H1 (cell line): ENCODE measurements around the gene ANKRD40. TPM values are rescaled to one million over a fixed set of nuclear protein-coding genes. Genes with fewer than 3 reads are reported as not detected.

ENCODE experiments used
- CTCF ChIA-PET: fragments of 300-600 bp; sonication (Branson Sonifier 250); formaldehyde crosslinking; loops from one replicate; lab custom pipeline; 2021; ENCODE audit not compliant: partially characterized antibody; lab: Charles Lee
- POLR2A ChIA-PET: fragments of 300-600 bp; sonication (Branson Sonifier 250); formaldehyde crosslinking; loops from one replicate; lab custom pipeline; 2021; ENCODE audit warnings: inconsistent platforms; ENCODE audit not compliant: partially characterized antibody; lab: Charles Lee
- DNase-seq, 2 experiments: peaks; one replicate each; pipeline versions ENCODE4 v3.0.0 to v3.0.0-alpha.2; 2010 to 2022; ENCODE audit warnings: low spot score in 2 of 2, low read depth in 1 of 2, mixed read lengths in 1 of 2
- FAIRE-seq: peaks from 2 replicates; lab custom pipeline; 2011; peaks lifted over from hg19 to GRCh38; lab: Jason Lieb, UNC
- H2AFZ ChIP-seq: 2 replicates; pipeline ENCODE4 v1.8.1; 2012; ENCODE audit warnings: low read length, inconsistent platforms
- H2AK5ac ChIP-seq: 2 replicates; pipeline ENCODE4 v1.6.1; 2013; ENCODE audit warnings: low read depth, low read length
- H2BK120ac ChIP-seq: replicated peaks from 2 replicates; pipeline ENCODE3; 2013; ENCODE audit warnings: low read depth, low read length, inconsistent platforms
- H2BK12ac ChIP-seq: 2 replicates; pipeline ENCODE4 v1.6.1; 2013; ENCODE audit warnings: low read depth, low read length
- H2BK15ac ChIP-seq: 2 replicates; pipeline ENCODE4 v1.6.1; 2013; ENCODE audit warnings: low read length
- H2BK20ac ChIP-seq: 2 replicates; pipeline ENCODE4 v1.6.1; 2013; ENCODE audit warnings: low read length
- H2BK5ac ChIP-seq: 2 replicates; pipeline ENCODE4 v1.6.1; 2013; ENCODE audit warnings: low read depth, low read length
- H3K14ac ChIP-seq: 2 replicates; pipeline ENCODE4 v1.6.1; 2013; ENCODE audit warnings: inconsistent platforms; ENCODE audit not compliant: insufficient read length
- H3K18ac ChIP-seq: 2 replicates; pipeline ENCODE4 v1.6.1; 2013; ENCODE audit warnings: low read length; ENCODE audit errors: extremely low read depth
- H3K23ac ChIP-seq: 2 replicates; pipeline ENCODE4 v1.6.1; 2013; ENCODE audit warnings: inconsistent platforms; ENCODE audit not compliant: insufficient read length
- H3K23me2 ChIP-seq: 2 replicates; pipeline ENCODE4 v1.6.1; 2013; ENCODE audit warnings: low read depth, low read length
- H3K27ac ChIP-seq: 2 replicates; pipeline ENCODE4 v1.6.1; 2011; ENCODE audit warnings: low read depth, low read length, inconsistent platforms
- H3K27me3 ChIP-seq, 4 experiments: replicated peaks in 1 of 4; 1 replicate in 1 of 4; 2 replicates in 3 of 4; pipeline versions ENCODE4 v1.6.1 to v1.8.1; 2011 to 2013; ENCODE audit warnings: low read length in 3 of 4, mild to moderate bottlenecking in 3 of 4, inconsistent platforms in 2 of 4, mixed read lengths in 2 of 4, moderate library complexity in 1 of 4; ENCODE audit not compliant: control insufficient read depth in 3 of 4, insufficient read depth in 3 of 4; ENCODE audit errors: extremely low read depth in 1 of 4
- H3K36me3 ChIP-seq, 4 experiments: 2 replicates each; pipeline versions ENCODE4 v1.6.1 to v1.8.1; 2011 to 2013; ENCODE audit warnings: mild to moderate bottlenecking in 4 of 4, low read length in 3 of 4, moderate library complexity in 2 of 4, control low read depth in 1 of 4, inconsistent platforms in 1 of 4; ENCODE audit not compliant: insufficient read depth in 4 of 4, control insufficient read depth in 2 of 4
- H3K4ac ChIP-seq: replicated peaks from 2 replicates; pipeline ENCODE3; 2013; ENCODE audit warnings: low read length, low read depth, mixed read lengths, inconsistent platforms; ENCODE audit not compliant: insufficient read length
- H3K4me1 ChIP-seq, 4 experiments: replicated peaks in 1 of 4; 1 replicate in 1 of 4; 2 replicates in 3 of 4; pipeline versions ENCODE4 v1.6.1 to v1.8.1; 2011 to 2013; ENCODE audit warnings: low read length in 3 of 4, inconsistent platforms in 2 of 4, mixed read lengths in 1 of 4; ENCODE audit not compliant: insufficient read depth in 4 of 4, control insufficient read depth in 3 of 4
- H3K4me2 ChIP-seq, 2 experiments: 2 replicates each; pipeline versions ENCODE4 v1.6.1 to v1.8.1; 2011 to 2013; ENCODE audit warnings: low read depth in 2 of 2, low read length in 2 of 2, control low read depth in 1 of 2, inconsistent platforms in 1 of 2, mild to moderate bottlenecking in 1 of 2; ENCODE audit not compliant: insufficient read depth in 1 of 2
- H3K4me3 ChIP-seq, 4 experiments: fragments of 200-600, 300-600 bp in 1 of 4; sonication (generic), shearing (Covaris generic), sonication (Bioruptor Twin) in 1 of 4; 2 replicates each; pipeline versions ENCODE4 v1.5.1 to v1.8.1; 2011 to 2016; ENCODE audit warnings: low read length in 4 of 4, low read depth in 3 of 4, control low read depth in 2 of 4, inconsistent platforms in 2 of 4, mild to moderate bottlenecking in 2 of 4, mixed read lengths in 1 of 4, moderate library complexity in 1 of 4; ENCODE audit not compliant: insufficient read depth in 2 of 4; ENCODE audit errors: extremely low read depth in 1 of 4
- H3K56ac ChIP-seq: replicated peaks from 2 replicates; pipeline ENCODE3; 2013; ENCODE audit warnings: low read depth, mild to moderate bottlenecking, mixed read lengths, low read length, inconsistent platforms; ENCODE audit not compliant: insufficient read length
- H3K79me1 ChIP-seq: 2 replicates; pipeline ENCODE4 v1.6.1; 2013; ENCODE audit warnings: low read depth, low read length, control low read depth
- H3K79me2 ChIP-seq, 2 experiments: 2 replicates each; pipeline versions ENCODE4 v1.6.1 to v1.8.1; 2012 to 2013; ENCODE audit warnings: low read length in 2 of 2, mild to moderate bottlenecking in 2 of 2, inconsistent platforms in 1 of 2; ENCODE audit not compliant: insufficient read depth in 2 of 2, control insufficient read depth in 1 of 2
- H3K9ac ChIP-seq, 4 experiments: replicated peaks in 1 of 4; 1 replicate in 1 of 4; 2 replicates in 3 of 4; pipeline versions ENCODE4 v1.6.1 to v1.8.1; 2011 to 2013; ENCODE audit warnings: low read depth in 3 of 4, low read length in 3 of 4, control low read depth in 2 of 4, mild to moderate bottlenecking in 2 of 4, moderate library complexity in 2 of 4, inconsistent platforms in 1 of 4; ENCODE audit errors: extremely low read depth in 1 of 4
- H3K9me3 ChIP-seq, 2 experiments: 2 replicates each; pipeline versions ENCODE4 v1.6.1 to v1.8.1; 2012 to 2013; ENCODE audit warnings: mild to moderate bottlenecking in 2 of 2, moderate library complexity in 2 of 2, control low read depth in 1 of 2, inconsistent platforms in 1 of 2, low read depth in 1 of 2, low read length in 1 of 2, mixed read lengths in 1 of 2; ENCODE audit not compliant: insufficient read depth in 2 of 2
- H4K20me1 ChIP-seq, 2 experiments: replicated peaks in 1 of 2; 2 replicates each; pipeline versions ENCODE3 to v1.8.1; 2011 to 2013; ENCODE audit warnings: inconsistent platforms in 2 of 2, low read length in 2 of 2, mild to moderate bottlenecking in 1 of 2; ENCODE audit not compliant: insufficient read depth in 2 of 2, control insufficient read depth in 1 of 2
- H4K5ac ChIP-seq: 2 replicates; pipeline ENCODE4 v1.6.1; 2013; ENCODE audit warnings: low read length, low read depth, mixed read lengths, inconsistent platforms; ENCODE audit not compliant: insufficient read length
- H4K8ac ChIP-seq: 2 replicates; pipeline ENCODE4 v1.8.0; 2013; ENCODE audit warnings: mild to moderate bottlenecking, moderate library complexity, low read length, inconsistent platforms; ENCODE audit not compliant: insufficient read depth; ENCODE audit errors: extremely low read depth
- H4K91ac ChIP-seq: replicated peaks from 2 replicates; pipeline ENCODE3; 2013; ENCODE audit warnings: low read length, mixed read lengths, inconsistent platforms; ENCODE audit not compliant: insufficient read length
- CBX5 ChIP-seq: fragments of 300-800, 300-1000 bp; sonication (generic); IDR thresholded peaks from 2 replicates; pipeline ENCODE4 v1.7.1; 2016; ENCODE audit warnings: antibody characterized with exemption, low read length, low read depth
- CHD2 ChIP-seq: IDR thresholded peaks from 2 replicates; pipeline ENCODE4 v1.6.1; 2012; ENCODE audit warnings: low read length, improper control_type of control experiment
- EP300 ChIP-seq, 2 experiments: IDR thresholded peaks; 1 replicate in 1 of 2; 2 replicates in 1 of 2; pipeline ENCODE4 v1.6.1; 2011 to 2012; ENCODE audit warnings: low read depth in 2 of 2, low read length in 2 of 2, mild to moderate bottlenecking in 2 of 2, borderline replicate concordance in 1 of 2, inconsistent platforms in 1 of 2, moderate library complexity in 1 of 2
- GABPA ChIP-seq: IDR thresholded peaks from 2 replicates; pipeline ENCODE4 v1.6.1; 2011; ENCODE audit warnings: mild to moderate bottlenecking, low read length, moderate library complexity, borderline replicate concordance; ENCODE audit not compliant: insufficient read depth
- HDAC2 ChIP-seq, 2 experiments: fragments of 300-600 bp in 1 of 2; sonication (generic) in 1 of 2; IDR thresholded peaks; 2 replicates each; pipeline ENCODE4 v1.6.1; 2011 to 2012; ENCODE audit warnings: low read depth in 2 of 2, low read length in 2 of 2, mild to moderate bottlenecking in 2 of 2, moderate library complexity in 2 of 2, borderline replicate concordance in 1 of 2, inconsistent platforms in 1 of 2
- KDM5A ChIP-seq: fragments of 200-600 bp; IDR thresholded peaks from 2 replicates; pipeline ENCODE4 v1.7.1; 2012; ENCODE audit warnings: mild to moderate bottlenecking, low read length, inconsistent platforms, mixed read lengths
- NRF1 ChIP-seq: IDR thresholded peaks from 2 replicates; pipeline ENCODE4 v1.6.1; 2011; ENCODE audit warnings: mild to moderate bottlenecking, low read depth, low read length, improper control_type of control experiment
- SIN3A ChIP-seq, 2 experiments: IDR thresholded peaks in 1 of 2; conservative IDR thresholded peaks in 1 of 2; 2 replicates each; pipeline ENCODE4 v1.6.1; 2011 to 2012; ENCODE audit warnings: low read length in 2 of 2, improper control_type of control experiment in 1 of 2, low read depth in 1 of 2, mild to moderate bottlenecking in 1 of 2
- ZNF274 ChIP-seq: IDR thresholded peaks from 2 replicates; pipeline ENCODE4 v1.7.0; 2012; ENCODE audit warnings: low read length, borderline replicate concordance; ENCODE audit errors: extremely low read depth
- WGBS, 2 experiments: shearing (Covaris generic) in 1 of 2; methylation state at CpG; one replicate each; pipeline versions ENCODE4 v1.1.6 to v1.1.7; 2013 to 2015; ENCODE audit warnings: low lambda C conversion rate in 2 of 2, mixed read lengths in 2 of 2, inconsistent platforms in 1 of 2, low coverage in 1 of 2, missing lambda C conversion rate in 1 of 2; ENCODE audit not compliant: insufficient replicate concordance in 2 of 2, insufficient coverage in 1 of 2, insufficient read length in 1 of 2; ENCODE audit errors: extremely low coverage in 1 of 2, missing lambda C conversion rate in 1 of 2; 5-methylcytosine and 5-hydroxymethylcytosine counted together
- polyA plus RNA-seq, 7 experiments: library from polyadenylated mRNA; depleted of rRNA in 3 of 7; stranded (reverse) in 5 of 7; unstranded in 2 of 7; fragments of >200 nt in 5 of 7; fragments of 200-250 nt in 2 of 7; gene quantifications; 1 replicate in 5 of 7; 2 replicates in 1 of 7; 4 replicates in 1 of 7; pipeline versions ENCODE4 v1.2.1 to v1.2.3, GENCODE V29; 2011 to 2013; ENCODE audit warnings: missing spikeins in 2 of 7, mixed read lengths in 2 of 7
- total RNA-seq: library from RNA; stranded (reverse); fragmentation: NEBNext Ultra II Directional; extraction: Animal tissue kit (Norgen Biotek cat#: 25700); gene quantifications from 2 replicates; pipeline ENCODE4 v1.2.1, GENCODE V29; 2021

The ANKRD40 gene
- total and polyA plus RNA-seq, 2 of the 8 experiments (the other 6 are each of a cell fraction or from before 2014, with no cell fraction given), result 26.1 to 50.1 TPM

DNA sequence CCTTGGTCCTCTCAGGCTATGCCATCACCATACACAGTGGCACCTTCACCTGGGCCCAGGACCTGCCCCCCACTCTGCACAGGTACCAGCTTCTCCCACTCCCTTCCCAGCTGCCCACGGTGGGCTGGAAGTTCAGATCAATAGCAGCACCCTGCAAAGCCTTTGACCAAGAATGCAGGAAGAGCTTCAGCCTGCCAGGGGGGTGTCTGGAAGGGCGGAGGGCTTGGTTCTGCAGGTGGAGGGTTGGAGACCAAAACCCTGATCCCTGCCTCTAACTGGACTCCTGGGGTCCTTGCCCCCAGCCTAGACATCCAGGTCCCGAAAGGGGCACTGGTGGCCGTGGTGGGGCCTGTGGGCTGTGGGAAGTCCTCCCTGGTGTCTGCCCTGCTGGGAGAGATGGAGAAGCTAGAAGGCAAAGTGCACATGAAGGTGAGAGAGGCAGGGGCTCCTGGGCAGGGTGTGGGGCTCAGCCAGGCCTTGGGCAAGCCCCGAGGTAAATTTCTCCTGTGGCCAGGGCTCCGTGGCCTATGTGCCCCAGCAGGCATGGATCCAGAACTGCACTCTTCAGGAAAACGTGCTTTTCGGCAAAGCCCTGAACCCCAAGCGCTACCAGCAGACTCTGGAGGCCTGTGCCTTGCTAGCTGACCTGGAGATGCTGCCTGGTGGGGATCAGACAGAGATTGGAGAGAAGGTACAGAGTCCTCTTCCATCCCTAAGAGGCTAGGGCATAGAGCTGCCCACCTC lies 38.7 kb downstream of the ANKRD40 start:
- Histone ChIP-seq H3K9me3 (no peaks in the 10 kb centered on the region), H3K79me1 (no peaks in the 10 kb centered on the region), H3K23me2 (no peaks in the 10 kb centered on the region), H4K8ac (no peak overlapping the region), H4K91ac (peak overlapping the region; percentile 51), H3K23ac (no peak overlapping the region), H3K18ac (peak overlapping the region; percentile 60), H3K36me3 (no peaks in the 10 kb centered on the region), H3K4me1 (peaks cover 0 to 14% (median 3%) of the 10 kb centered on the region in 4 experiments; a peak in 5 of 7 replicates), H3K27ac (no peak overlapping the region), H3K14ac (no peak overlapping the region), H4K5ac (no peak overlapping the region), H4K20me1 (no peaks in the 10 kb centered on the region), H3K79me2 (no peaks in the 10 kb centered on the region), H2AK5ac (no peak overlapping the region), H2BK12ac (peak overlapping the region; percentile 5; the same call in 1 of the 2 replicates), H2BK15ac (peak overlapping the region; percentile 88), H3K4me2 (no peak overlapping the region; a peak in 1 of 4 replicates), H2BK20ac (peak overlapping the region; percentile 48; the same call in 1 of the 2 replicates), H3K4me3 (no peak overlapping the region), H2AFZ (no peak overlapping the region; the same call in 1 of the 2 replicates), H3K27me3 (no peaks in the 10 kb centered on the region), H2BK5ac (peak overlapping the region; percentile 71; the same call in 1 of the 2 replicates), H2BK120ac (no peak overlapping the region), H3K4ac (peak overlapping the region; percentile 21), H3K9ac (no peak overlapping the region), H3K56ac (no peak overlapping the region)
- WGBS, 2 experiments, result 92% methylated on average over 8 of the region's 9 CpGs; no CpG with 5 or more reads in 1 of the 2 experiments
- CTCF ChIA-PET, result interaction anchor here (0.7 to 5.1 kb wide), 15 partner anchors 9 to 166 kb away, joined by 3 to 32 read pairs (median 4); no protein-coding TSS in a partner anchor
- POLR2A ChIA-PET, result interaction anchor here (0.6 to 1.7 kb wide), 5 partner anchors 8 to 118 kb away, joined by 3 to 6 read pairs (median 3); no protein-coding TSS in a partner anchor
- no peak for FAIRE-seq
- no peak for DNase-seq
- TF ChIP-seq GABPA (no peak), CBX5 (no peak), EP300 (IDR thresholded peaks at IDR 0.05; ENCODE audit: borderline replicate concordance in 1 of 2, low read depth in 2 of 2, low read length in 2 of 2) (no peak), ZNF274 (no peak), CHD2 (no peak), SIN3A (conservative IDR thresholded peaks at IDR 0.05 in 1 of 2, IDR thresholded peaks at IDR 0.05 in 1 of 2; ENCODE audit: low read depth in 1 of 2, low read length in 2 of 2) (no peak), HDAC2 (IDR thresholded peaks at IDR 0.05; ENCODE audit: borderline replicate concordance in 1 of 2, low read depth in 2 of 2, low read length in 2 of 2) (no peak), NRF1 (no peak), KDM5A (no peak)
